GM19372 (cell line): ENCODE data around the gene PTGDS.
"Not testable (repeated sequence)": the region's sequence is repeated elsewhere in the genome, so short reads cannot be mapped to it uniquely, and the experiment has no call there.

Source experiments
- ATAC-seq: cut with Tn5 transposase; IDR thresholded peaks from one replicate; pipeline ENCODE4 v1.9.1; 2021; ENCODE audit warnings: mild to moderate bottlenecking, low read depth, moderate library complexity; ENCODE audit not compliant: unreplicated experiment

The PTGDS gene

GRCh38 chr9:136985853-136986252 lies 8.5 kb downstream of the PTGDS start:
- no peak for ATAC-seq

- no peak for ATAC-seq
Measured at GRCh38 chr9:136988872-136989271, 11.6 kb downstream of the PTGDS start.

GRCh38 chr9:136990242-136990911 lies 13.1 kb downstream of the PTGDS start:
- no peak for ATAC-seq

GRCh38 chr9:136991993-136992818 lies 14.9 kb downstream of the PTGDS start, which contains the start of gene PAXX:
Gene PAXX, plus strand, starts transcription at chr9:136992422. Its CDS starts 22 bp downstream, at chr9:136992444.
- peak; percentile 85 for ATAC-seq

GRCh38 chr9:136992819-136993369 lies 15.6 kb downstream of the PTGDS start:
- ATAC-seq, result no peak

GRCh38 chr9:136994180-136994887 lies 17.0 kb downstream of the PTGDS start:
- no peak for ATAC-seq

- ATAC-seq, result no peak
Measured at GRCh38 chr9:136994888-136995230, 17.6 kb downstream of the PTGDS start.

GRCh38 chr9:136995362-136995761 lies 18.1 kb downstream of the PTGDS start:
- ATAC-seq, result no peak

- ATAC-seq, result no peak
Measured at GRCh38 chr9:136995772-136996311, 18.5 kb downstream of the PTGDS start.

- no peak for ATAC-seq
Measured at GRCh38 chr9:136996361-136997292, 19.3 kb downstream of the PTGDS start, which contains the start of gene CLIC3. Gene CLIC3, minus strand, starts transcription at chr9:136996568. Its CDS starts 25 bp downstream, at chr9:136996543.

- ATAC-seq, result no peak
Measured at GRCh38 chr9:136997371-136997770, 20.1 kb downstream of the PTGDS start.

- no peak for ATAC-seq
Measured at GRCh38 chr9:136997830-136998234, 20.5 kb downstream of the PTGDS start.

GRCh38 chr9:137000177-137000930 lies 23.1 kb downstream of the PTGDS start:
- peak; percentile 71 for ATAC-seq

GRCh38 chr9:137001857-137002645 lies 24.7 kb downstream of the PTGDS start:
- ATAC-seq, result no peak

- ATAC-seq, result no peak
Measured at GRCh38 chr9:137002646-137003041, 25.3 kb downstream of the PTGDS start.

- not testable (repeated sequence) for ATAC-seq
Measured at GRCh38 chr9:137004285-137004684, 27.0 kb downstream of the PTGDS start.

- ATAC-seq, result no peak
Measured at GRCh38 chr9:137006116-137007003, 29.1 kb downstream of the PTGDS start.
